Neural cell (in vitro differentiated cells): ENCODE results near the gene VDAC1. TPM values are rescaled to one million over a fixed set of nuclear protein-coding genes. Genes with fewer than 3 reads are reported as not detected.

ENCODE experiments used
- H2AFZ ChIP-seq: fragments of 200-600, 300-800 bp; sonication (generic), shearing (Covaris generic); 2 replicates; pipeline ENCODE4 v1.6.0; 2014; ENCODE audit warnings: low read depth, mild to moderate bottlenecking, antibody characterized with exemption, low read length, moderate library complexity
- H3F3A ChIP-seq: fragments of 200-600 bp; shearing (Covaris generic); 2 replicates; pipeline ENCODE4 v1.6.1; 2016; ENCODE audit warnings: mild to moderate bottlenecking, moderate library complexity, mixed read lengths, antibody characterized with exemption, low read length; ENCODE audit not compliant: insufficient read depth, poor library complexity, severe bottlenecking
- H3K27ac ChIP-seq: fragments of 200-600, 300-800 bp; sonication (generic), shearing (Covaris generic); 2 replicates; pipeline ENCODE4 v1.5.1; 2014; ENCODE audit warnings: mild to moderate bottlenecking, low read length, moderate library complexity
- H3K27me3 ChIP-seq: fragments of 300-800, 200-600 bp; sonication (generic), shearing (Covaris generic); 2 replicates; pipeline ENCODE4 v1.6.0; 2014; ENCODE audit warnings: mild to moderate bottlenecking, low read depth, low read length, moderate library complexity; ENCODE audit not compliant: insufficient read depth
- H3K36me3 ChIP-seq: fragments of 300-800, 200-600 bp; sonication (generic), shearing (Covaris generic); 2 replicates; pipeline ENCODE4 v1.5.1; 2014; ENCODE audit warnings: mild to moderate bottlenecking, antibody characterized with exemption, low read length, moderate library complexity; ENCODE audit not compliant: insufficient read depth
- H3K4me2 ChIP-seq: fragments of 300-800, 200-600 bp; sonication (generic), shearing (Covaris generic); 2 replicates; pipeline ENCODE4 v1.6.0; 2014; ENCODE audit warnings: mild to moderate bottlenecking, low read length
- H3K4me3 ChIP-seq: fragments of 300-800, 200-600 bp; sonication (generic), shearing (Covaris generic); 2 replicates; pipeline ENCODE4 v1.5.1; 2014; ENCODE audit warnings: mild to moderate bottlenecking, low read length, moderate library complexity
- H3K79me2 ChIP-seq: fragments of 200-600 bp; shearing (Covaris generic); replicated peaks from 2 replicates; pipeline ENCODE4 v1.6.0; 2014; ENCODE audit warnings: mild to moderate bottlenecking, low read length, moderate library complexity; ENCODE audit not compliant: insufficient read depth
- H3K9ac ChIP-seq: fragments of 300-800, 200-600 bp; sonication (generic), shearing (Covaris generic); 2 replicates; pipeline ENCODE4 v1.6.1; 2016; ENCODE audit warnings: mild to moderate bottlenecking, low read length, mixed read lengths
- H3K9me2 ChIP-seq: fragments of 200-600 bp; shearing (Covaris generic); 2 replicates; pipeline ENCODE4 v1.6.1; 2016; ENCODE audit warnings: mild to moderate bottlenecking, low read length, mixed read lengths; ENCODE audit not compliant: insufficient read depth
- H3K9me3 ChIP-seq: fragments of 200-600, 300-800 bp; sonication (generic), shearing (Covaris generic); 2 replicates; pipeline ENCODE4 v1.6.1; 2016; ENCODE audit warnings: mild to moderate bottlenecking, mixed run types, low read length, moderate library complexity, mixed read lengths
- H4K20me1 ChIP-seq: fragments of 200-600 bp; shearing (Covaris generic); 2 replicates; pipeline ENCODE4 v1.6.1; 2016; ENCODE audit warnings: mild to moderate bottlenecking, mixed run types; ENCODE audit not compliant: insufficient read depth
- CTCF ChIP-seq: fragments of 450-650 bp; IDR thresholded peaks from 2 replicates; pipeline ENCODE4 v1.5.1; 2014; ENCODE audit warnings: antibody characterized with exemption, mild to moderate bottlenecking, moderate library complexity; ENCODE audit not compliant: poor library complexity, severe bottlenecking
- EP300 ChIP-seq: fragments of 450-650 bp; conservative IDR thresholded peaks from 2 replicates; pipeline ENCODE4 v1.6.1; 2014; ENCODE audit warnings: antibody characterized with exemption, mild to moderate bottlenecking, moderate library complexity; ENCODE audit not compliant: poor library complexity, severe bottlenecking
- EZH2 ChIP-seq: fragments of 200-600, 300-800 bp; shearing (Covaris generic), sonication (generic); IDR thresholded peaks from 2 replicates; pipeline ENCODE4 v1.6.1; 2014; ENCODE audit warnings: antibody characterized with exemption, low read length, borderline replicate concordance, mild to moderate bottlenecking; ENCODE audit not compliant: insufficient read depth, poor library complexity, severe bottlenecking
- MXI1 ChIP-seq: fragments of 450-650 bp; conservative IDR thresholded peaks from 2 replicates; pipeline ENCODE4 v1.6.1; 2014; ENCODE audit warnings: antibody characterized with exemption, mild to moderate bottlenecking; ENCODE audit not compliant: poor library complexity, severe bottlenecking
- POLR2AphosphoS5 ChIP-seq: IDR thresholded peaks from 2 replicates; pipeline ENCODE4 v1.6.1; 2012
- RAD21 ChIP-seq: fragments of 450-650 bp; conservative IDR thresholded peaks from 2 replicates; pipeline ENCODE4 v1.6.1; 2014; ENCODE audit warnings: antibody characterized with exemption, mild to moderate bottlenecking, moderate library complexity
- REST ChIP-seq: IDR thresholded peaks from 2 replicates; pipeline ENCODE4 v1.6.1; 2012; ENCODE audit warnings: borderline replicate concordance
- SMC3 ChIP-seq: fragments of 450-650 bp; conservative IDR thresholded peaks from 2 replicates; pipeline ENCODE4 v1.6.1; 2014; ENCODE audit warnings: antibody characterized with exemption, mild to moderate bottlenecking, moderate library complexity; ENCODE audit not compliant: poor library complexity
- TAF1 ChIP-seq: IDR thresholded peaks from 2 replicates; pipeline ENCODE4 v1.6.1; 2012; ENCODE audit warnings: low read depth
- polyA plus RNA-seq: library from polyadenylated mRNA; depleted of rRNA; stranded (reverse); fragments of >200 nt; gene quantifications from 2 replicates; pipeline ENCODE4 v1.2.3, GENCODE V29; 2014

The VDAC1 gene
- polyA plus RNA-seq, 1 donor from 2014 or later: 307 TPM

- Histone ChIP-seq H3K4me2 (no peak overlapping the region), H3F3A (no peaks in the 10 kb centered on the region), H3K9me3 (no peaks in the 10 kb centered on the region), H3K9me2 (no peaks in the 10 kb centered on the region), H3K9ac (no peak overlapping the region), H3K27ac (no peak overlapping the region), H4K20me1 (no peaks in the 10 kb centered on the region), H3K79me2 (no peaks in the 10 kb centered on the region), H3K27me3 (no peaks in the 10 kb centered on the region), H3K4me3 (no peak overlapping the region), H3K36me3 (no peaks in the 10 kb centered on the region), H2AFZ (no peak overlapping the region)
- TF ChIP-seq CTCF: no peak
- TF ChIP-seq SMC3: no peak
- TF ChIP-seq EP300: no peak
- TF ChIP-seq TAF1: no peak
- no peak for TF ChIP-seq EZH2
- no peak for TF ChIP-seq MXI1
- TF ChIP-seq REST: no peak
- TF ChIP-seq RAD21: no peak
- no peak for TF ChIP-seq POLR2AphosphoS5
Measured at GRCh38 chr5:134053314-134053839, 48.6 kb upstream of the VDAC1 start.

- TF ChIP-seq CTCF (no peak), POLR2AphosphoS5 (no peak)
- no peaks in the 10 kb centered on the region for H3K79me2 ChIP-seq
Measured at GRCh38 chr5:134051305-134051704, 46.5 kb upstream of the VDAC1 start.

More at GRCh38 chr5:134051305-134051704, 46.5 kb upstream of the VDAC1 start:
- Histone ChIP-seq H3K27ac (no peak overlapping the region), H3K36me3 (no peaks in the 10 kb centered on the region), H3K9me2 (no peaks in the 10 kb centered on the region), H3K27me3 (no peaks in the 10 kb centered on the region), H3F3A (no peaks in the 10 kb centered on the region), H3K9me3 (no peaks in the 10 kb centered on the region), H4K20me1 (no peaks in the 10 kb centered on the region), H3K4me2 (no peak overlapping the region), H2AFZ (no peak overlapping the region), H3K4me3 (no peak overlapping the region), H3K9ac (no peak overlapping the region)
